Glomerular visceral epithelial cell (primary cell): ENCODE data around the gene DCC.

Experiments used
- DNase-seq: peaks from one replicate; pipeline ENCODE4 v3.0.0-alpha.2; 2016; ENCODE audit errors: extremely low spot score

DCC gene

DNA sequence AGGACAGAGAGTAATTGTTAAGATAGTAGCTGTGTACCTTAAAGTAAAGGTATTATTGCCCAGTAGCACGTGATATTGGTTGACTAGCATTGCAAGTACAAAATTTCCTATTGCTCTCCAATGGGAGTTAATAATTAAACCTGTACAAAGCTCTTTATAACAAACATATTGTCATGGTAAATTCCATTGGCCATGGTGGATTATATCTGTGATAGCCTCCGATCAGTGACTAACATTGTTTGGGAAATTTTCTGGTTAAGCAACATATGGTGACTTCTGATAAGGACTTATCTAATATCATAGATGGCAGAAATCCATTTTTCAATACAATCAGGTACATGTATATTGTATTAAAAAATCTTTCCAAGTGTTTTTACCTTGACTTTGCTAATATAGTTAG is 360.8 kb downstream of the DCC start:
- no peak for DNase-seq

DNA sequence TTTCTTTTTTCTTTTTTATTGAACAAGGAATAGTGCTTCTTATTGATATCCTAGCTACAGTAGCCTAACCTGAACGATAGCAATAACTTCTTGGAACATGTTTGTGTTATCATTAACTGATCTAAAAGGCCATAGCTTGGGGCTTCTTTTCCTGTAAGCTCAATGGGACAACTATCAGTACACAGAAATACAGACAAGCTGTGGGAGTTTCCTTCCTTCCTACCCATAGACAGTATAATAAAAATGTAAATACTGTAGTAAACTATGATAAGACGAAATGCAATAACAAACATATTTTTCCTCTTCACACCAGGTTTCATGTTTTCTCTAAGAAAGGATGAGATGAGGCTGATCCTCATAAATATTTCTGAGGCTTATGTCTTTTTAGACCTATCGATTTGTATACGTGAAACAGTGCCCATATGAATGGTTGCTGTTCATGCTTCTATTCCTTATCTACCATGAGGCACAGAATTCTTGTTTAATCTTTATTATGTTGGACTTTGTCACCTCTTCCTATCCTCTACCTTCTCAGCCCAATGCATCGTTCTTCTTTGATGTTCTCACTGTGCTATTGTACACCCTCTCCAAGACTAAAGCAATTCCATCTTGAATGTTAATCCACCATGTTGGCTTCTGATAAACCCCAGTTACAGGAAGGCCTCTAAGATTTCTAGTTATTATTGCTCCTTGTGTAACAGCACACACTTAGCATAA is 361.4 kb downstream of the DCC start:
- DNase-seq: no peak

DNA sequence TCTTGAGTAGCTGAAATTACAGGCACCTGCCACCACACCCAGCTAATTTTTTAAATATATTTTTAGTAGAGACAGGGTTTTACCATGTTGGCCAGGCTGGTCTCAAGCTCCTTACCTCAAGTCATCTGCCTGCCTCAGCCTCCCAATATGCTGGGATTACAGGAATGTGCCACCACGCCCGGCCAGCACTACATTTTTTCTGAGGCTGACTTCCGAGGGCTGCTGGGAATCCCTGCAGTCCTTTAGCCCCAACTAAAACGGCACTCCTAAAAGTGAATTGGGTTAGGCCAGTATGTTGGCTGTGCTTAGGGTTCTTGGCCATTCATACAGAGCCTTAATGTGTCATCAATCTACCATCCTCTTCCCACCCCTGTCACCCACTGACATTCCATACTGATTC is 375.4 kb downstream of the DCC start:
- no peak for DNase-seq

DNA sequence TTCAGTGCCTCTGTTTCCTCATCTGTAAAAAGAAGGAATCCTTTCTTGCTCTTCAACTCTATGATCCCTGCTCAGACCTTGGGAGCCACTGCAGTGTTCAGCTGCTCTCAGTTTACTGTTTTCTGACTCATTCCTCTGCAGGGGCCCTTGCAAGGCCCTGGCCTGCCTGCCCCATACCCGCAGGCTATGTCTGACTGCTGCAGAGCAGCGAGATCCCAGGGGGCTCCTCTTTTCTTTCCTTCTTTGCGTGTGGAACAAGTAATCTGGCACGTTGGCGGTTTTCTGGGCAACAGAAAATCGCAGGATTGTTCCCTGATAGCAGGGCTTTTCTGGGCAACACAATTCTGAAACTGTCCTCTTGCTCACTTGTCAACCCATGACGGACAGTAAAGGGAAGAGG is 376.0 kb downstream of the DCC start:
- no peak for DNase-seq

DNA sequence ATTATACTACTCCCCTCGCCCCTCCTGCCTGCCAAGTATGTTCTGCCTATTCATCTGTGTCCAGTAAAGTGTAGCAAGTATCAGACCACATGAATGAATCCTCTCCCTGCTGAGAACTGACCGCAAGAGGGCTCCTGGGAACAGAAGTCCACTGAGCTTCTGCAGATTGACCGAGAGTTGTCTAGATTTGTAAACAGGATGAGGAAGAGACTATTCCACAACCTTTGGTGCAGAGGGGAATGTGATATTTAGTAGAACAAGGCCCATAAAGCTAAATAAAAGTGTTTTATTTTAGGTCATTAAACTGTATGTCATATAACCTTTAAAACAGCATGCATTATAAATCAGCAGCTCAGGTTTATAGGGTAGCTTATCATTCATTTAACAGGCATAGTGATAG is 377.0 kb downstream of the DCC start:
- DNase-seq: no peak

DNA sequence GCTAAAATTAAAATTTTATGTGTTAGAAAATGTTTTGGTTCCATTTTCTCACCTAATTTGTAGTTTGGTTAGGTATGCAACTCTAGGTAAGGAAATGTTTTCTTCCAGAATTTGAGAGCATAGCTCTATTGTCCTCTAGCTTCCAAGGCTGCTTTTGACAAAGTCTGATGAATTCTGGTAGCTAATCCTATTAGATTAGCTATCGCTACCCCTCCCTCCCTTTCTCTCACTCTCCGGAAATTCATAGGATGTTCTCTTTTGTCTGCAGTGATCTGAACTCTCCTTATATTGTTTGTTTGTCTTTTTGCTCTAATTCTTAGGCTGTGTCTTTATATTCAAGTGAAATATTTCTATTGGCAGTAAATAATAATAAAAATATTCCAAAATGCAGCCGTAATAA is 382.9 kb downstream of the DCC start:
- DNase-seq: no peak

DNA sequence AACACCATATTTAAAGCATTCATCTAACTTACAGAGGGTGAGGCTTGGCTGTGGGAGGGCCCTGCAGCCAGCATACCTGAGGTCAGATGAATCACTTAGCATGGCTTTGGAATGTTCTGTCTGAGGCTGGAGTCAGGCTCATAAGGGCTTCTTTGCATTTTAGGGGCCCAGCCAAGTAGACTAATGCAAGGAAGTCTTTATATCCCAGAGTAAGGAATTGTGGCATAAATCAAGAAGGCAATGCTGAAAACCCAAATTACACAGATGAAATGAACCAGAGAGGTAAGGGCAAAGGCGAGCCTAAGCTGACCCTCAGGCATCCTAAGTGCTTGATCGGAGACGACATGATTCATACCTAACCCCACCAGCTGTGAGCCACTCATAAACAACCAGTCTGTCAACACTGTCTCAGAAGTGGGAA is 383.6 kb downstream of the DCC start:
- no peak for DNase-seq

DNA sequence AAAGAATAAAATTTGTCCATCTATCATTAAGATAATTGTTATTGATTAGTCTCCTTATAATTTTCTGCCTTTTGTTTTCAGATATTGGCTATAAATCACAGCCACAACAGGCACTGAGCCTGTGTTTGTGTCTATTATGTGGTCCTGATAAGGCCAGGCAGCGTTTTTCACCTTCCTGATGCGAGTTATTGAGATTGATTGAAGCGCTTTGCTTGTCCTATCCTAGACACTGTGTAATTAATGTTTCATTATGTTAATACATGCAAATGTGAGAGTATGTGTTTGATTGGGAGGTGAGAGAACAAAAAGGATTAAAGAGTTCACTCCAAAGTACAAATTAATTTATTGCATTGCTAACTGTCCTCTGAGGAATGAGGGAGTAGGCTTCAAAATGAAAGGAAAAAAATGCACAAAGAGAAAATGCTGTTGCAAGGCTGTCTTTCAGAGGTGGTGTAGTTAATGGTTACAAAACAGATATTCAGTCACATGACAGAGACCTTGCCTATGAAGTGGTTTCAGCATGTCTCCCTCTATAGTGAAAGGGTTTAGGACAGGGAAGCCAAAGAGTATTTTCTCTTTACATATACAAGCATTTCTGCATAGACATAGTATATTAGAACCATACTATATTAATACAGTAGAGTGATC is 391.1 kb downstream of the DCC start:
- no peak for DNase-seq

DNA sequence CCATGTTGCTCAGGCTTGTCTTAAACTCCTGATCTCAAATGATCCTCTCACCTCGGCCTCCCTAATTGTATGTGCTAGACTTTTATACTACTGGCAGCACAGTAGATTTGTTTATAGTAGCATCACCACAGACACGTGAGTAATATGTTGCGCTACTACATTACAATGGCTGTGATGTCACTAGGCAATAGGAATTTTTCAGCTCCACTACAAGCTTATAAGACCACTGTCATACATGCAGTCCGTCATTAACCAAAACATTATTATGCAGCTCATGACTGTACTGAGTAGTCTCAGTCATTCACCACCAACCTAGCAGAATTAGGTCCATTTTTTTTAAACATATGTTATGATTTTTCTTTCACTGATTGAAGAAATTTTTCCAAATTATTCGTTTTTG is 398.9 kb downstream of the DCC start:
- no peak for DNase-seq

DNA sequence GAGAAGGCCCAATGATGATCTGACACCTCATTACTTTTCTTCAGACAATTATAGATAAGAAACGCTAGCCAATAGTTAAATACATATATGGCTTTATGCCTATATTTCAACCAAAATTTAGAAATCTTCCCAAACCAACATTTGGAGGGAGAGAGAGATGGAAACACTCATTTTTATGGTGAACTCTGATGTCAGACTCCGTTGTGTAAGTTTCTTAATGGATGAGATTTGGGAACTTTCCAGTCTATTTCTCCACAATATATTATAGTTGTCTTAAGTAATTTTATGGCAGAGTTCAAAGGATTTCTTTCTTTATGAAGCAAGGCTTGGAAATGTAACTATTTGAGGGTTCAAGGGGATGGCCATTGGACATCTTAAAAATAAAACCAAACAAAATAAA is 407.0 kb downstream of the DCC start:
- no peak for DNase-seq

DNA sequence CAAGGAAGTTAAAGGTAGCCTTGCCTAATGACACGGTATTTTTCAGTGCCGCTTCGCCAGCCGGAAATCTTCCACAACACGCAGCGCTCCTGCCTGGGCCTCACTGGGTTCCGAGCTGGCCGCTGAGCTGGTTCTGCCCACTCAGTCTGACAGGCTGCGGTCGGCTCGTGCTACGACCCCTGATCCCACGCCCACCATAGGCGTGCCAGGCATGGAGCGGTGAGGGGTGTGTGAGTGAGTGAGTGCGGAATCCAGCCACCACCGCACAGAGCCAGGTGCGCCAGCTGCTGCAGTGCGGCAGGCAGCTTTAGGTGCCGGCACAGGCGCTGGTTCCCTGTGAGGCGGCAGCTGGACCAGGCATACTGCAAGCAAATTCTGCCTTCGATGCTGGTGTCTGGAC is 407.9 kb downstream of the DCC start:
- no peak for DNase-seq

DNA sequence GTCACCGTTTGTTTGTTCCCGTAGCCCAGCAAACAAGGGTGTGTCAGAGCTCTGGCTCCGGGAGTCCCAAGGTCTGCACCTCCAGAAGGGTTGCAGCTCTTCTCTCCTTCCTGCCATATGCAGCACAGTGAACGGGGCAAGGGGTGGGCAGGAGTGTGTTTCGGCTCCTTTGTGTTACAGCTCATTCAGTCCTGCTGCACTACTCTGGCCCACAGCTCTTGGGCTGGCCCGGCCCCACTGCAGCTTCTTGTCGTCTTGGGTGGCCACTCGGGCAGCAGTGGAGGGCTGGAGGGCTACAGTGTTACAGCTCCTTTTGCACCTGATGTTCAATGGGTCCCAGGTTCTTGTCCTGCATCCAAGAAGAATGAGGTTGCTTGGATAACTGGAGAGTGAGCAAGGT is 408.3 kb downstream of the DCC start:
- no peak for DNase-seq

DNA sequence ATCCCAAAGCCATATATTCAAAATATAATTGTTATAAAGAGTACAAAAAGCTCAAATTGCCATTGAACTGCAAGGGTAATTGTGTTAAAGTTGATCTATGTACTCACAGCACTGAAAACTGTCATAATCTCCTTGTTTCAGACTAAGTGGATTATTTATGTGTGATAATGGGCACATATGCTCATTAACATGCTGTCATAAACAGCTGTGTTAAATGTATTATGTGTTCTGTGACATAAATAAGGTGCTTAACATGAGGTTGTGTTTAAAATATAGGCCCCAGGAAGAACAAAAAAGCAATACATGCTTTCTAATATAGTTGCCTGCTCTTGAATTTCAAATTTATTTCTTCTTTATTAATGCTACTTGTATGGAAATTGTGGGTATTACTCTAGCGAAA is 409.5 kb downstream of the DCC start:
- no peak for DNase-seq

DNA sequence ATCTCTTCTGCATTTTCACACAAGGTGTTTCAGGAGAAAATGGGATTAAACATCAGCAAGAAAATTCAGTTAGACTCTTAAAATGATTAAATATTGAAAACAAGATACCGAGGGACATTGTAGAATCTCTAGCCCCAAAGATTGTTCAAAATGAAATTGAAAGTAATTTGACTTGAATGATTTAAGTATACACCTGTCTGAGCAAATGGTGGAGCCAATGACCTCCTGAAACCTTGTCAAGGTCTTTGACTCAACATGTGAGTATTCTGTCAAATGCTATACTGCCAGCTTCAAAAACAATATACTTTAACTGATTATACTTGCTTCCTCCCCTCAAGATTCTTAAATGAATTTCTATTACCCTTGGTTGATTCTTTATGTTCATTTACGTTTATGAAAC is 411.0 kb downstream of the DCC start:
- no peak for DNase-seq

DNA sequence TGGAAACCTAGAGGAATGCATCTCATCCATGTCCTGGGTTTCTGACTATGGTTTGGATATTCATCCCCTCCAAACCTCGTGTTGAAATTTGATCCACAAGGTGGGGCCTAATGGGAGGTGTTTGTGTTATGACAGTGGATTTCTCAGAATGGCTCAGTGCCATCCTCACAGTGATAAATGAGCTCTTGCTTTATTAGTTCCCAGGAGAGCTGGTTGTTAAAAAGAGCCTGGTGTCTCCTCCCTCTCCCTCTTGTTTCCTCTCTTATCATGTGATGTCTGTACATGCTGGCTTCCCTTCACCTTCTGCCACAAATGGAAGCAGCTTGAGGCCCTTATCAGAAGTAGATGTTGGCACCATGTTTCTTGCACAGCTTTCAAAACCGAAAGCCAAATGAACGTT is 424.3 kb downstream of the DCC start:
- DNase-seq: no peak

DNA sequence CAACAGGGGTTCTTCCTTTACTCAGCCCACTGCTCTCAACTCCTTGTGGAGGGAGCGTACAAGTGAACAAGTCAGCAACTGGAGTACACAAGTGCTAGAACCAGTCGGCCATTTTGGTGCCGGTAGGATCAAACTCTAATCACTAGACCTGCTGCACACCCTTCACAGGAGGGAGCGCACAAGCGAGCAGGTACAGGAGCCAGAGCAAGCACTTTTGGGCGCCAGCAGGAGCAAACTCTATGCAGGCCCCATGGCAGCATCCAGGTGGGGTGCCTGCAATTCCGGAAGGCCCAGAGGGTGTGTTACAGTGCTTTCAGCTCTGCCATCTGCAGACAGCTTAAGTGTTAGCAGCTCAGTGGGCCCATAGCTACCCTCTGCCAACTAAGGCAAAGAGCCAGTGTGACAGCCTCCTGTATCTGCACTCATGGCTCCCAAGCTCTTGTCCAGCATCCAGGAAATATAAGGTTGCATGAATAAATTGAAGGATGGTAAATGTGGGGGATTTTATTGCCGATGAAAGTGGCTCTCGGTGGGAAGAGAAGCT is 426.1 kb downstream of the DCC start:
- no peak for DNase-seq

DNA sequence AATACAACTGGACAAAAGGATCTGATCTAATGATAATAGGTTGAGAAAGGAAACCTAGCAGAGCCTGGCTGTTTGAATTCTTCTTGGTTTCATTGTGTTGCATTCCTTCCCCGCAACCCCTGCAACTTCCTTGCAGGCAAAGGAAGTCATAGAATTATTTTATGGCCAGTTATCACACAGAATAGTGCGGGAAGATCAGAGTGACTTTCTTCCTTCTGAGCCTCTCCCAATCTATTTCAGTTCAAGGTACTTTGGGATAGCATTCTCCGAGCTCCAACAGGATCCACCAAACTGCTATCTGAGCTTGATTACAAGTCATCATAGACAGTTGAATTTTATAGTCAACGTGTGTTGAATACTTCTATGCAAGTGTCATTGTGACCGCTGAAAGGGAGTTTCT is 441.1 kb downstream of the DCC start:
- DNase-seq: no peak

DNA sequence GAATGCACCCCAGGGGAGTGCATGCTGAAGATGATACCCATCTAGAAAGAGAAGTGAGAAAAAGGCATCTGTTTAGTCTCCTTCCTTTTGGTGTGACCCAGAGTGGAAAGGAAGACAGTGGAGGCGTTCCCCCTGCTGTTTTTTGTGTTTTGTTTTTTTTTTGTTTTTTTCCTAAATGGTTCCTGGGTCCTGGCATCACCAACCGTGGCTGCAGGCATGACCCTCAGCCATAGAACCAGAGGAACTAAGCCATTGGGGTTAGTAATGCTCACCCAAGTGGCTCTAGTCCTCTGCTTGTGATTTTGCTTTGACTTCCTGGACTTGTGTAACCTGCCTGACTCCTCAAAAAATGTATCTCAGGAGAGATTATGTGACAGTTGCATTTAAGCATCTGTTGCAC is 451.3 kb downstream of the DCC start:
- no peak for DNase-seq

DNA sequence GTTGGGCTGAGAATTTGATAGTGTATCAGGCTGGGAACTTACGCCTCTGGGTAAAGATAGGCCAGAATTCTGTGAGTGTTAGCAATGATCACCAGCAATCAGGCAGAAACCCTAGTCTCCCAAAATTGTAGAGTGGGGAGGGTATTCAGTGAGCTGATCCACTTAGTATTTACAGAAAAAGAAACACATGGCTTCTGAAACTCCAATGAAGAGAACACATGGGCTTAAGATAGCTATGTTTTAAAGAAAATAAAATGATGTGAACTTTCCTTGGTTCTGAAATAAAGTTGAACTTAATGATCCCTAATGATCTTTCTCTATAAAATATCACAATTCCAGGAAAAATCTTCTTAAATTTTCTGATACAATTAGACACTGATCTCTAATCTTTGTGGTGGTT is 472.8 kb downstream of the DCC start:
- DNase-seq: no peak

DNA sequence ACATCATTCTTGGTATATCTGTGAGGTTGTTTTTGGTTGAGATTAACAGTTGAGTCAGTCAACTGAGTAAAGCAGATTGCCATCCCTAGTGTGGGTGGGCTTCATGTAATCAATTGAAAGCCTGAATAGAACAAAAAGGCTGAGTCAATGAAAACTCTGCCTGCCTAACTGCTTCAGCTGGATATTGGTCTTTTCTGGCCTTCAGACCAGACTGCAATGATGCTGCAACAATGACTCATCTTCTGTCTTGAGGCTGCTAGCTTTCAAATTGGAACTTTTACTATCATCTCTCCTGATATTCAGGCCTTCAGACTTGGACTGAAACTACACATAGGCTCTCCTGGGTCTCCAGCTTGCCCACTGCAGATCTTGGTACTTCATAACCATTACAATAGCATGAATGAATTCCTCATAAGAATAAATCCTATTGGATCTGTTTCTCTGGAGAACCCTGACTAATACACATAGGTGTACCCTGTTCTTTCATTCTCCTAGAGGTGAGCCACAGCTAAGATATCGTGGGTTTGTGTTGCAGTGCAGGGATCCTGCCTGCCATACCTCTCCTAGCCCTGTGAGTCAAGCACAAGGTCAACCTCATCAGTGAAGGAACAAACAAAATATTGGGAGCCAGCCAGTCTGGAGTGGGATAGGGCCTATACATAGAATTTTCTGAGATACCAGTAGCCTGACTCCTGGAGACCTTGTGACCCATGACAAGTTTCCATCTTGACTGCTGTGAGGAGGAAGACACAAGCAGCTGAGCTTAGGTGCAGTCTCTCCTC is 473.8 kb downstream of the DCC start:
- DNase-seq: no peak

DNA sequence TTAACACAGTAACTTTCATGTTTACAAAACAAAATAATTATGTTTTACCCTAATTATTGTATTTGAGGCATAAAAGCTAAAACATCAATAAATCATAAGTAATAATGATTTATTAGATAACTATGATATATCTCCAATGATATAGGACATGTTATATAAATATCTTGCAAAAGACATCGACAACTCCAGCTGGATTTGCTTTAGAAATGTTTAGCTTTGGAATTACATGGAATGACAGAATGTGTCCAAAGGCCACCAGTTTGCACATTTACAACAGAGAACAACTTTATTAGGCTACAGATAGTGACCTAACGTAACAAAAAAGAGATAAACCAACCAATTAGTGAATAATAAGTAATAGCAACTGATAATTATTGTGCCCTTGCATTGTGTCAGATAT is 475.7 kb downstream of the DCC start:
- DNase-seq: no peak

DNA sequence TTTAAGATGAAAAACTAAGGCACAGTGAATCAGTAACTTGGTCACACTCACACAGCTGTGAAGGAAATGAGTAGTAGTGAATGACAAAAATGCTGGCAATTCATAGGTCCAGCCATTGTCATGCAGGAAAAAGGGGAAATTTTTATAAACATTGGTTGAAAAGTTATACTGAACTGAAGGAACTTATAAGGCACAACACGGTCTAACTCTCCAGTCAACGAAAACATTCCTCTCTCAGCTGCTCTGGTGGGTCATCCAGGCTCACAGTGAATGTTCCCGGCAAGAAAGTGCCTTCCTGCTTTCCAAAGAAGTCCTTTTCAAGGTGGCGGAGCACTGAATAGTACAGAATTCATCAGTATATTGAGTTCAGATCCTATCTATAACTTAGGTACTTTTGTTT is 476.1 kb downstream of the DCC start:
- DNase-seq: no peak

DNA sequence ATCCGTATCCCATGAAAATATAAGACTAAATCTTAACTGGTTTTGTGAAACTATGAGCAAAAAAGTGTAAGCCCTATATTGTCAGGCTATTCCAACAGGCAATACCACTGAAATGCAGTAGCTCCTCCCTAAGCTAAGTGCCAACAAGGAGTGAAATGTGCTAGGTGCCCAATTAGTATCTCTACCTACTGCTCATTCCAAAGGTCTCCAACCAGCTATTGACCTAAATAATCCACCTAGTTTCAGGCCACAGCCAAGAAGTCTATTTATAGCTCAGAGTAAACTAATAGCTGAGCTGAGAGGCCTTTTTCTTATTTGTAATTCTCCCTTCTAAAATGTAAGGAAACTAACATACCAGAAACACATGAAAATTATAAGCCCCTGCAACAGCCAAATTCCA is 482.2 kb downstream of the DCC start:
- DNase-seq: no peak
